ENCODE data around the gene PPP1R1B. TPM values are rescaled to one million over a fixed set of nuclear protein-coding genes. Genes with fewer than 3 reads are reported as not detected.

The PPP1R1B gene
- total RNA-seq, 2 experiments from 2014 or later: not detected

DNA sequence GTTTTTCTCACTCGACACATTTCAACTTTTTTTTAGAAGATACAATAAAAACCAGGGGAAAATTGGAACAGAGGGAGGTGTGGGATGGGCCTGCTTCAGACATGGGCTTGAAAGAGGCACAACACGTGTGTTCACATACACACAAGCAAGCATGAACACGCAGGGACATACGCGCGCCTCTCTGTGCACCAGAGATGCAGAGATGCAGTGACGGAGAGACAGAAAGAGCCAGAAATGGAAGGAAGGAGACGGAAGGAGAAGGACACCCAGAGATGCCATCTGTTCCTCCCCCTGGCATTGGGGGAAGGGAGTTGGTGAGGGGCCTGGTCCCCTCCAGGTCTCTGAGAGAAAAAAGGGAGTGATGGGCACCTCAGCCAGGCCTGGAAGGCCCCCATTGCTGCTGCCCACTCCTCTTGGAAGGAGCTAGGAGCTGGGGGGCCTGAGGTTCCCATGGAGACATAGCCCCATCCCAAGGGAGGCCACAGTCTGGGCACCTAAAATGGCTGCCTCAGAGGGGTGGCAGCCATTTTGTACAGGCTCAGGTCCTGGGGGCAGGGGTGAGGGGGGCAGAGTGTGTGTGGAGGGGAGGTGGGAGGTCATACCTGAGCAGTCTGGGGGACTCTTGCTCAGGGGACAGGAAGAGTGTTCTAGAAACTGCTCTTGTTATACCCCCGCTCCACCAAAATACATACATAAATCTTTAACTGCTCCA is 15.2 kb upstream of the PPP1R1B start:
- intact Hi-C loops (cut with micrococcal nuclease): no loop called here
- POLR2A ChIA-PET: no interaction called here
- H3K9me3 Mint-ChIP-seq: no peaks in the 10 kb centered on the region
- CTCF ChIA-PET: interaction anchor here (4.6 kb wide), 1 partner anchor 12 kb away, joined by 47 read pairs; no protein-coding TSS in a partner anchor
- peaks cover 34% of the 10 kb centered on the region for H3K27me3 Mint-ChIP-seq
- H3K27ac Mint-ChIP-seq: no peak overlapping the region
- H3K36me3 Mint-ChIP-seq: no peaks in the 10 kb centered on the region
- H3K4me1 Mint-ChIP-seq (ENCODE audit: low read depth): peaks cover 5% of the 10 kb centered on the region
- no peak for DNase-seq
- H3K4me3 Mint-ChIP-seq: no peak overlapping the region

DNA sequence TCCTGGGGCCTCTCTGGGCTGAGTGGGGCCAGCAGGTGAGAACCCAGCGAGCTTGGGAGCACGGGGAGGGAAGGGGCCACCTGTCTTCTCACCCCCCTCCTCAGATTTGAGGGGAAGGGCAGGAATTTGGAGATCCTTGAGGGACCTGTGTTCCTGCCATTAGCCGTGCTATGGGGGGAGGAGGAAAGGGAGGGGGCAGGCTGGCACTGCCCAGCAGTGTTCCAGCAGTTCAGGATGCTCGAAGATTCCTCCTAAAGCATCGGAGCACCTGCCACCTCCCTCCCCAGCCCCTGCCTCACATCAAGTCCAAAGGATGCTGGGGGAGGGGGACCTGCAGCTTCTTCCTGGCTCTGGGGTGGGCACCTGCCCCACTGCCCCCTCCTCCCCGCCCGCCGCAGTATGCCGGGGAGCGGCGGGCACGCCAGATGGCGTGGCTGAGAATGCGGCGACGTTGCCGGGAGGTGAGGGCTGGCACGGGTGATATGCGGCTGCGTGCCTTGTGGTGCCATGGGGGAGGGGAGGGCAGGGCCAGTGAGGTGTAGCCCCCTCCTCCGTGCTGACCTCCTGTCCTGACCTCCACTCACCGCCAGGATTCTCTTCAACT is 14.4 kb upstream of the PPP1R1B start:
- Mint-ChIP-seq H3K36me3 (no peaks in the 10 kb centered on the region), H3K27me3 (peaks cover 29% of the 10 kb centered on the region), H3K4me3 (no peak overlapping the region), H3K27ac (no peak overlapping the region), H3K4me1 (ENCODE audit: low read depth) (peaks cover under 1% of the 10 kb centered on the region), H3K9me3 (no peaks in the 10 kb centered on the region)
- DNase-seq: no peak
- ChIA-PET POLR2A (no interaction called here), CTCF (interaction anchor here (0.6 to 4.6 kb wide), 2 partner anchors 11 to 22 kb away, joined by 3 to 47 read pairs; no protein-coding TSS in a partner anchor)
- intact Hi-C loops (cut with micrococcal nuclease): no loop called here

DNA sequence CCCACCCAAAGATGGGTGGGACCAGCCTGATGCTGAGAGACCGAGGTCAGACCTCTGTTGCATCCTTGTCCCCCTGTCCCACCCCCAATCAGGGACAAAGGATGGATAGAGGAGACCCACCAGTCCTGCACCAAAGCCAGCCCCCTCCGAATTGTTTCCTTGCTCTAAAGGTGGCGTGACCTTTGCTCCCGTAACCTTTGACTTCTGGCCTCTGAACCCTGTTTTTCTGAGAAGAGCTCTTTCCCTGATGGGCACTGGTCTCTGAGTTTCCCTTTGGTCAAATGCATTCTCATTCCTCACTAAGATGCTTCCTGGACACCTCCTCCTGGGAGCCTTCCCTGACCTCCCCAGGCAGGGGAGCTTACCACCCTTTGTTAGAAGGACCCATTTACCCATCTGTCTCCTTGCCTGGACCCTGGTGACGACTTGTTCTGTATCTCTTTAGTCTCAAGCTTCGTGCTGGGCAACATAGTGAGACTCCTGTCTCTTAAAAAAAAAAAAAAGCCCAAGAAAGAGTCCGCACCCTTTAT is 13.8 kb upstream of the PPP1R1B start:
- no peaks in the 10 kb centered on the region for H3K36me3 Mint-ChIP-seq
- DNase-seq: no peak
- ChIA-PET POLR2A (no interaction called here), CTCF (interaction anchor here (4.6 kb wide), 1 partner anchor 10 kb away, joined by 47 read pairs; no protein-coding TSS in a partner anchor)
- intact Hi-C loops (cut with micrococcal nuclease): no loop called here
- H3K27ac Mint-ChIP-seq: no peak overlapping the region
- H3K9me3 Mint-ChIP-seq: no peaks in the 10 kb centered on the region
- peaks cover 29% of the 10 kb centered on the region for H3K27me3 Mint-ChIP-seq
- no peak overlapping the region for H3K4me3 Mint-ChIP-seq
- H3K4me1 Mint-ChIP-seq (ENCODE audit: low read depth): no peaks in the 10 kb centered on the region

DNA sequence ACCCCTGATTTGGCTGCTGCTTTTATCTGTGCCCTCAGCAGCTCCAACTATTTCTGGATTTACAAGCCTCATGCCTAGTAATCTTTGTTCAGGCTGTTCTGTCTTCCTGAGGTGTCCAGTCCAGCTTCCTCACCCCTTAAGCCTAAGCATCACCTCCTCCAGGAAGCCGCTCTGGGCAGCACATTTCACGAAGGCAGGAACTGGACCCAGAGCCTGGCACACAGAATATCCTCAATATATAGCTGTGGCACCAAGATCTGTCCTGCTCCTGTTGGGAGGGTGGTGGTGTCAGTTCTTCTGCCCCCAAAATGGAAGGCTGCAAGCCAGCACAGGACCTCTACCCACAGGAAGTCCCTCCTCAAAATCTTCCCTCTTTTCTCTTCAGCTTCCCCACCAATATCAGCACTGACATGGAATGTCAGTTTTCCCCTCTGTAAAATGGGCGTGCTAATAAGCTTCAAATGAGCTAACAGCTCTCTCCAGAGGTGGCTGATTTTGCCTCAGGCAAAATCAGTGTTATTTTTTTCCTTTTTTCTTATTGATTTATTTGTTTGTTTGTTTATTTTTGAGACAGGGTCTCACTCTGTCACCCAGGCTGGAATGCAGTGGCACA is 12.1 kb upstream of the PPP1R1B start:
- no peak for DNase-seq
- H3K4me3 Mint-ChIP-seq: no peak overlapping the region
- H3K27ac Mint-ChIP-seq: no peak overlapping the region
- intact Hi-C loops (cut with micrococcal nuclease): no loop called here
- H3K36me3 Mint-ChIP-seq: no peaks in the 10 kb centered on the region
- ChIA-PET POLR2A (no interaction called here), CTCF (interaction anchor here (1.3 to 4.6 kb wide), 2 partner anchors 9 to 18 kb away, joined by 4 to 47 read pairs; no protein-coding TSS in a partner anchor)
- peaks cover 16% of the 10 kb centered on the region for H3K27me3 Mint-ChIP-seq
- H3K9me3 Mint-ChIP-seq: no peaks in the 10 kb centered on the region
- no peaks in the 10 kb centered on the region for H3K4me1 Mint-ChIP-seq (ENCODE audit: low read depth)

DNA sequence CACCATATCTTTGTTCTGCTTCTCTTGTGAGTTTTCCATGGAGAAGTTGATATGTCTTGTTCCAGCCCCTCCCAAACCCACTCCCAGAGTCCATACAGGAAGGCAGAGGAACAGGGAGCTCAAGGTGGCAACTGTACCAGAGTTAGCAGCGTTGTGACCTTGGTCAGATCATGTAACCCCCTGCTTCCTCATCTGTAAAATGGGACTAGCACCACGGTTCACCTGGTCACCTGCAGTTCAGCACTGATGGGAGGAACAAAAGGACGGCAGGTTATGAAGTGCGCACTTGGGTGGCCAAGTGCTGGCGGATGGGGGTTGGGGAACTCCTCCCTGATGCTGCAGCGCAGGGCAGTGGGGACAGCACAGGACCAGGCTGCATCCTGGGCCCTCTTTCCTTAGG is 11.3 kb upstream of the PPP1R1B start:
- ChIA-PET CTCF (no interaction called here), POLR2A (no interaction called here)
- H3K4me3 Mint-ChIP-seq: no peak overlapping the region
- H3K4me1 Mint-ChIP-seq (ENCODE audit: low read depth): no peaks in the 10 kb centered on the region
- DNase-seq: no peak
- H3K27me3 Mint-ChIP-seq: peaks cover 14% of the 10 kb centered on the region
- H3K9me3 Mint-ChIP-seq: no peaks in the 10 kb centered on the region
- intact Hi-C loops (cut with micrococcal nuclease): no loop called here
- no peak overlapping the region for H3K27ac Mint-ChIP-seq
- no peaks in the 10 kb centered on the region for H3K36me3 Mint-ChIP-seq

DNA sequence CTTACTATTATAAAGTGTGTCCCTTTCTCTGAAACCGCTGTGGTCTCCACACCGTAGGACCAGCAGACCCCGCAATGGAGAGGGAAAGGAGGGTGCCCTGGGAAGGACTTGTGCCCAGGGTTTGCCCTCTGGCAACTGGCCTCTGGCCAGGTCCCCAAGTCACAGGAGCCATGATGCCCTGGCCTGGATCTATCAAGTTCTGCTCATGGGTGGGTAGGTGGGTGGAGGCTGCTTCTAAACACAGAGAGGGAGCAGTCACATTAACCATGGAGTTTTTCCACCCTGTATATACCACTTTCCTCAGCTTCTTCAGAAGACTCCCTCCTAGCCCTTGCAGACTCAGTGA is 9.7 kb upstream of the PPP1R1B start:
- no peaks in the 10 kb centered on the region for H3K36me3 Mint-ChIP-seq
- peak overlapping the region; percentile 53 for H3K4me3 Mint-ChIP-seq
- DNase-seq: no peak
- no peaks in the 10 kb centered on the region for H3K9me3 Mint-ChIP-seq
- intact Hi-C loops (cut with micrococcal nuclease): no loop called here
- H3K27ac Mint-ChIP-seq: no peak overlapping the region
- H3K27me3 Mint-ChIP-seq: peaks cover 11% of the 10 kb centered on the region
- POLR2A ChIA-PET: no interaction called here
- peaks cover 4% of the 10 kb centered on the region for H3K4me1 Mint-ChIP-seq (ENCODE audit: low read depth)
- CTCF ChIA-PET: interaction anchor here (1.5 kb wide), 1 partner anchor 69 kb away, joined by 7 read pairs; no protein-coding TSS in a partner anchor

DNA sequence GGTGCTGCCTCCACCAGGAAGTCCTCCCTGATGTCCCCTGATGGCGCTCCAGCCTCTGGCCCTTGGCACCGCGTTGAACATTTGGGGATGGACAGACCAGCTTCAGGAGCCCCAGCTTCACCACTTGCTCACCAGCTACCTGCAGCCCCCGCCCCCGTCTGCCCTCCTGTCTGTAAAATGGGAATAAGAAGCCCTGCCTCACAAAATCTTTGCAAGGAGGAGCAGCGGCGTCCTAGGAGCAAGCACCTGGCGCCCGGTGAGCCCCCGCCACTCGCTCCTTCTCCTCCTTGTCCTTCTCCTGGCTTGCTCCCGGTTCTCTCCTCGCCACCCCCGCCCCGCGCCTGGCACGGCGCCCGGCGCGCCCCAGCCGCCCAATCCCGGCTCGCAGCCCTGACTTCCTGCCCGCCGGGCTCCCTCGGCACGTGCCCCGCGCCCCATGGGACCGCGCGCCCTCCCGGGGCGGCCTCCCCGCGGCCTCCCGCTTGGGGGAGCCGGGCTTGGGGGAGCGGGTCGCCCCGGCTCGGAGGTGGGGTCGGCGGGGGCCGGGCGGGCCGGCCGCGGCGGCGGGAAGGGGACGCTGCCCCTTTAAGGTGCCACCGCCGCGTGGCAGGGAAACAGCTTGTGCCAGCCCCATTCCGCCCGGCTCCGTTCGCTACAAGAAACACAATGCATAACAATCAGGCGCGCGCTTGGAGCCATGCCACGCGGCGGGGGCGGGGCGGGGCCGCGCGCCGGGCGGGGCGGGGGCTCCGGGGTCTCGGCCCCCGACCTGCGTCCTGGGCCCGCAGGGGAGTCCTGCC is 9.1 kb upstream of the PPP1R1B start:
- H3K9me3 Mint-ChIP-seq: no peaks in the 10 kb centered on the region
- POLR2A ChIA-PET: interaction anchor here (1.0 kb wide), 1 partner anchor 12 kb away, joined by 4 read pairs; no protein-coding TSS in a partner anchor
- intact Hi-C loops (cut with micrococcal nuclease): no loop called here
- CTCF ChIA-PET: interaction anchor here (1.5 to 8.6 kb wide), 2 partner anchors 15 to 70 kb away, joined by 7 to 178 read pairs; no protein-coding TSS in a partner anchor
- H3K36me3 Mint-ChIP-seq: no peaks in the 10 kb centered on the region
- H3K4me3 Mint-ChIP-seq: peak overlapping the region; percentile 61
- H3K27me3 Mint-ChIP-seq: peaks cover 11% of the 10 kb centered on the region
- peak; percentile 60 for DNase-seq
- H3K27ac Mint-ChIP-seq: no peak overlapping the region
- peaks cover 10% of the 10 kb centered on the region for H3K4me1 Mint-ChIP-seq (ENCODE audit: low read depth)

DNA sequence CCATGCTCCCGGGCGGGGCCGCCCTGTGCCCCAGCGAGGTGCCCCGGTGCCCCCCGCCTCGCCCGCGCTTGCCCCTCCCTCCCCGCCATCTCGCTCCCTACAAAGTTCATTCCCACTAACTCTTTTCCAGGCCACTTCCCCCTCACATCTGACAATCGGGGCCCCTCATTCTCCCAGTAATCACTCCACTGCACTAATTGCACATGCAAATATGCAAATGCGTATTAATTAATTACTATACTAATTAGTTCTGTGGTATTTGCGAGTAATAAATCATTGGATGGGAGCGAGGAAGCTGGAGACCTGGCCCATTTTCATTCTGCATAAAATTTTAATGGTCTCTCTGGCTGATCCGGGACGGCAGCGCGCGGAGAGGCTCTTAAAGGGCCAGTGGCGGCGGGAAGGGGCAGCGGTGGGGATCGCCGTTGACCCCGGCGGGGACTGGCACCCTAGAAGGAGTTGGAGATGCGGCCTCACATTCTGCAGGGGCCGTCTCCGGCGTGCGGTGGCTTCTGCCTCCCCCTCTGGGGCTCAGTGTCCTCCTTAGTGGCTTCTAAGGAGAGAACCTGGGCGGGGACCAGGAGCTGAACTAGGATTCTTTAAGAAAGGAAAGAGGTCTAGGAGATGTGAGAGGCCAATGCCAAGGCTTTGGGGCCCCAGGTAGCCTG is 8.4 kb upstream of the PPP1R1B start:
- Mint-ChIP-seq H3K27ac (no peak overlapping the region), H3K4me3 (peak overlapping the region; percentile 61), H3K9me3 (no peaks in the 10 kb centered on the region), H3K36me3 (no peaks in the 10 kb centered on the region), H3K4me1 (ENCODE audit: low read depth) (peaks cover 15% of the 10 kb centered on the region), H3K27me3 (peaks cover 5% of the 10 kb centered on the region)
- no peak for DNase-seq
- intact Hi-C loops (cut with micrococcal nuclease): no loop called here
- POLR2A ChIA-PET: interaction anchor here (1.0 kb wide), 1 partner anchor 13 kb away, joined by 4 read pairs; no protein-coding TSS in a partner anchor
- CTCF ChIA-PET: interaction anchor here (0.5 to 8.6 kb wide), 9 partner anchors 10 to 1036 kb away, joined by 3 to 178 read pairs (median 4); no protein-coding TSS in a partner anchor

DNA sequence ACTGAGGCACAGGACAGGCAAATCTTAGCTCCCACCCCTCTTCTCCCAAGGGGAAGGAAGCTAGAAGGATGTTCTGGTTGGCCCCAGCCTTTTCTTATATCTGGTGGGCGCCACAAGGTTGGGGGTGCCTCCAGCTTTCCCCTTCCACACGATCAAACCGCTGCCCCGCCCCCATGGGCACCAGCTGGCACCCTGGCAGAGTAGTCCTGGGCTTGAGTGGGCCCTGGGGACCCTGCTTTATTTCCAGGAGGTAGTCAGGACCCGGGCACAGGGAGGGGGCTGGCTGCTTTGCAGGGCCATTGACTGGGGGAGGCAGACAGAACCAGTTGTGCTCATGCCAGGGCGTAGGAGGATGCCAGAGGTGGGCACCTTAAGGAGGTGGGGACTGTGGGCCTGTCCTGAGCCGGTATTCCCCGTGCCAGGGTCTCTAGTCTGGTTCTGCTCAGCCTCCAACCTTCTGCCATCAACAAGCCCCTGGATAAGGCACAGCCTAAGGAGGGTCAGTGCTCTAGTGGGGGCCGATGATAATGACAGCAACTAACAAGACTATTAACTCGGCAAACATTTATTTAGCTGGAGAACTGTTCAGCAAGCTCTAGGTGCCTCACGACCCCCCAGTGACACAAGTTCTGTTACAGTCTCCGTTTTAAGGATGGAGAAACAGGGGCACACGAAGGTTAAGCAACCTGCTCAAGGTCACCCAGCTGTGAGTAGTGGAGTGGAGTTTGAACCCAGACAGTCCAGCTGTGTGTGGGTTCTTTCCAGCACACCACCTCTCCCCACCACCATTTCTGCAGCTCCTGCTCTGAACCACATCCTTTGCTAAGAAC is 7.6 kb upstream of the PPP1R1B start:
- intact Hi-C loops (cut with micrococcal nuclease): no loop called here
- ChIA-PET POLR2A (interaction anchor here (0.6 kb wide), 1 partner anchor 136 kb away, joined by 6 read pairs; no protein-coding TSS in a partner anchor), CTCF (interaction anchor here (0.5 to 8.6 kb wide), 11 partner anchors 9 to 1037 kb away, joined by 3 to 178 read pairs (median 5); no protein-coding TSS in a partner anchor)
- H3K4me1 Mint-ChIP-seq (ENCODE audit: low read depth): peaks cover 17% of the 10 kb centered on the region
- H3K27me3 Mint-ChIP-seq: peaks cover 5% of the 10 kb centered on the region
- no peak for DNase-seq
- H3K27ac Mint-ChIP-seq: no peak overlapping the region
- H3K9me3 Mint-ChIP-seq: no peaks in the 10 kb centered on the region
- H3K36me3 Mint-ChIP-seq: no peaks in the 10 kb centered on the region
- H3K4me3 Mint-ChIP-seq: no peak overlapping the region

DNA sequence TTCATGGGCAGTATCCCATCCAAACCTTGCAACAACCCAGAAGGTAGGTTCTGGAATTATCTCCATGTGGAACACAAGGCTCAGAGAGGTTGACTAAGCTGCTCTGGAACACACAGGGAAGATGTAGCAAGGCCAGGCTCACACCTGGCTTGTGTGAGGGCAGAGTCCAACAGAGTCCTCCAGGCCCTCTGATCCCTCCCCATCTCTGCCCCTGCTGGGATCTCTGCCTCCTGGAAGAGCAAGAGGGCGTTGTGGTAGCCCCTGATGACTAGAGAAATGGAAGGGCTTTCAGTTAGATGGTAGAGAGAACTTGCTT is 7.0 kb upstream of the PPP1R1B start:
- ChIA-PET CTCF (interaction anchor here (0.8 to 8.6 kb wide), 11 partner anchors 8 to 161 kb away, joined by 3 to 178 read pairs (median 5); partner anchors contain the start of gene PNMT), POLR2A (interaction anchor here (0.6 kb wide), 1 partner anchor 135 kb away, joined by 6 read pairs; no protein-coding TSS in a partner anchor)
- Mint-ChIP-seq H3K27ac (no peak overlapping the region), H3K4me1 (ENCODE audit: low read depth) (peaks cover 17% of the 10 kb centered on the region), H3K27me3 (peaks cover 8% of the 10 kb centered on the region), H3K4me3 (no peak overlapping the region), H3K9me3 (no peaks in the 10 kb centered on the region), H3K36me3 (no peaks in the 10 kb centered on the region)
- DNase-seq: no peak
- intact Hi-C loops (cut with micrococcal nuclease): loop anchor here (5.0 kb wide), 1 partner anchor 113 kb away; the partner anchor contains the start of gene MIEN1

Measured in activated CD4-positive, alpha-beta memory T cell treated with anti-CD3 and anti-CD28 coated beads for 36 hours (primary cell).